GM19467 (cell line): ENCODE data around the gene MIB2.

Source experiments
- ATAC-seq: cut with Tn5 transposase; IDR thresholded peaks from one replicate; pipeline ENCODE4 v1.9.1; 2021; ENCODE audit warnings: mild to moderate bottlenecking, moderate library complexity; ENCODE audit not compliant: unreplicated experiment

MIB2 gene

GRCh38 chr1:1677718-1678580 is 62.6 kb downstream of the MIB2 start:
- ATAC-seq: peak; percentile 51

GRCh38 chr1:1678581-1679380 is 63.5 kb downstream of the MIB2 start:
- peak; percentile 52 for ATAC-seq
